ENCODE measurements around the gene COL17A1. TPM values are rescaled to one million over a fixed set of nuclear protein-coding genes. Genes with fewer than 3 reads are reported as not detected.
A peak's percentile ranks its signal among the peaks of the same experiment; 100 is the strongest.

Gene COL17A1
- total RNA-seq, 4 donors from 2014 or later, result 150 to 202 (median 191) TPM

DNA sequence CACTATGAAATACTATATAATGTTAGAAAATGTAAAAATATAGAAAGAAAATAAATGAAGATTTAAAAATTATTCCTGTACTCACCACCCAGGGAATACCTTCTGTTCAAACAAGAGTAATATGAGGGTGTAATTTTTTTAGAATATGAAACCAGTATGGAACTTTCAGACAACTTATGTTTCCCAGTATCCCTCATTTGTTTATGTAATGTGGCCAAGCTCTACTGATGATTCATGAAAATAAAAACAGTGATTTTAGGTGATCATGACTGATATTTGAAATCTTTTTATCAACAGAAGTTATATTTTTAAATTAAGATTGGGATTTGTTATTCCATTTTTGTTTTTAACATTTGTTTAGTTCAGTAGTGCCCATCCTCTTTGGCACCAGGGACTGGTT, 100.0 kb downstream of the COL17A1 start:
- DNase-seq, result no peak
- H3K27me3 ChIP-seq, result no peaks in the 10 kb centered on the region
- peaks cover 0 to under 1% (median 0%) of the 10 kb centered on the region in 3 donors for H3K36me3 ChIP-seq
- H3K27ac ChIP-seq, result peak overlapping the region in 1 of 4 donors; percentile 23
- no peak for TF ChIP-seq POLR2A (IDR thresholded peaks at IDR 0.05)
- TF ChIP-seq, protein P1, sequence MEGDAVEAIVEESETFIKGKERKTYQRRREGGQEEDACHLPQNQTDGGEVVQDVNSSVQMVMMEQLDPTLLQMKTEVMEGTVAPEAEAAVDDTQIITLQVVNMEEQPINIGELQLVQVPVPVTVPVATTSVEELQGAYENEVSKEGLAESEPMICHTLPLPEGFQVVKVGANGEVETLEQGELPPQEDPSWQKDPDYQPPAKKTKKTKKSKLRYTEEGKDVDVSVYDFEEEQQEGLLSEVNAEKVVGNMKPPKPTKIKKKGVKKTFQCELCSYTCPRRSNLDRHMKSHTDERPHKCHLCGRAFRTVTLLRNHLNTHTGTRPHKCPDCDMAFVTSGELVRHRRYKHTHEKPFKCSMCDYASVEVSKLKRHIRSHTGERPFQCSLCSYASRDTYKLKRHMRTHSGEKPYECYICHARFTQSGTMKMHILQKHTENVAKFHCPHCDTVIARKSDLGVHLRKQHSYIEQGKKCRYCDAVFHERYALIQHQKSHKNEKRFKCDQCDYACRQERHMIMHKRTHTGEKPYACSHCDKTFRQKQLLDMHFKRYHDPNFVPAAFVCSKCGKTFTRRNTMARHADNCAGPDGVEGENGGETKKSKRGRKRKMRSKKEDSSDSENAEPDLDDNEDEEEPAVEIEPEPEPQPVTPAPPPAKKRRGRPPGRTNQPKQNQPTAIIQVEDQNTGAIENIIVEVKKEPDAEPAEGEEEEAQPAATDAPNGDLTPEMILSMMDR (IDR thresholded peaks at IDR 0.05), result no peak
- H3K9me3 ChIP-seq, result no peaks in the 10 kb centered on the region
- H3K4me1 ChIP-seq, result peaks cover 0 to 76% (median 17%) of the 10 kb centered on the region in 3 donors
- intact Hi-C loops (cut with DNase I), result no loop called here
- no peak overlapping the region for H3K4me3 ChIP-seq

DNA sequence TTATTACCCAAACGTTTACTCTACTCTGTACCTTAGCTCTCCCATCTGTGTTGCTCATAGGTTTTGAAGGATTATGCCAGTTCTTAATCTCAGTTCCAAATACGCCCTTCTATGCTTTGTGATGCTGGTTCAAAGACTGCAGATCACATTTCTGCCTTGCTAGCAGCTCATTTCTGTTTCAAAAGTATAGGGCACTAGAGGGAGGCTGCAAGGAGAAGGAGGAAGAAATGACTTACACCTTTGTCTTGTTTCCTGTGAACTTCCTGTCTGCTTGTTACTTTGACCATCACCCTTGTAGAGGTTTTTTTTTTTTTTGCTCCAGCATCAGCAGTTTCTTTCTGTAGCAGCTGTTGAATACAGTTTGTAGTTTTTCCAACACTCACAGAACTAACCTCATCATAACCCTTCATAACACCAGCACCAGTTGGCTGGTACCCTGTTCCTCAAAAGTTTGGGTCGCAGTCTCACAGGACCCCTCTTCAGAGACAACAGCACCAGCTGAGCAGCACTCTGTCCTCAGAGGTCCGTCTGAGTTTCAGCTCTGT, 102.2 kb downstream of the COL17A1 start:
- intact Hi-C loops (cut with DNase I), result no loop called here
- H3K27ac ChIP-seq, result peak overlapping the region in 2 of 4 donors; percentile 13 to 53

DNA sequence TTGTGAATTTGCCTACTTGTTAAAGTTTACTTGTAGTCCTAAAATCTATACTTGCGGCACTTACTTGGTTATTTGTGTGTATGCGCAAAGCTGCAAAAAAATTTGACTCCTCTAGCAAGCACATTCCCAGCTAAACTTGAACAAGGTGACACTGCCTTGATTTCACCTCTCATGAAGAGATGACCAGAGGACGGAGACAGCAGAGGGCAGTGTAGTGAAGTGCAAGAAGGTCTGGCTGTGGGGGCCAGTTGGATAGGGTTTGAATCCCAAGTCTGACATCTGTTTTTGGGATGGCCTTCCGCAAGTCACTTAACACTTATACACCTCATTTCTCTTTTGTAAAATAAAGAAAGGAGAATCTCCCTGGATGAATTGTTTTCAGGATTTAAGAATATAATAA, 103.0 kb downstream of the COL17A1 start:
- DNase-seq, result no peak
- peaks cover 0 to 67% (median 14%) of the 10 kb centered on the region in 3 donors for H3K4me1 ChIP-seq
- intact Hi-C loops (cut with DNase I), result no loop called here

More for the DNA sequence above, 102.2 kb downstream of the COL17A1 start:
- H3K27me3 ChIP-seq, result no peaks in the 10 kb centered on the region
- DNase-seq, result no peak
- no peak overlapping the region for H3K4me3 ChIP-seq
- H3K9me3 ChIP-seq, result no peaks in the 10 kb centered on the region
- TF ChIP-seq, protein P1 (IDR thresholded peaks at IDR 0.05), result no peak
- no peak for TF ChIP-seq POLR2A (IDR thresholded peaks at IDR 0.05)
- peaks cover 0 to 73% (median 14%) of the 10 kb centered on the region in 3 donors for H3K4me1 ChIP-seq
- H3K36me3 ChIP-seq, result no peaks in the 10 kb centered on the region
- 26 to 42% methylated on average over 4 of the region's 4 CpGs for WGBS, 2 donors

More for the DNA sequence above, 103.0 kb downstream of the COL17A1 start:
- H3K27me3 ChIP-seq, result no peaks in the 10 kb centered on the region
- no peaks in the 10 kb centered on the region for H3K9me3 ChIP-seq
- no peak for TF ChIP-seq POLR2A (IDR thresholded peaks at IDR 0.05)
- TF ChIP-seq, protein P1 (IDR thresholded peaks at IDR 0.05), result no peak
- H3K27ac ChIP-seq, result no peak overlapping the region
- H3K4me3 ChIP-seq, result no peak overlapping the region
- no peaks in the 10 kb centered on the region for H3K36me3 ChIP-seq
- 96 to 98% methylated on average over 4 of the region's 4 CpGs for WGBS, 2 donors

Other genes starting within 250 kb of the COL17A1 start
- gene SH3PXD2A, start 230.3 kb downstream of the COL17A1 start, total RNA-seq, result 10 to 100 TPM; 25.1 to 57.8 (median 42.7) TPM
- 10 to 100 TPM; 20.4 to 52.8 (median 32.5) TPM for gene STN1, start 167.7 kb downstream of the COL17A1 start, total RNA-seq
- 100 to 1,000 TPM in 1 of 4 donors, 10 to 100 TPM in 3; 68.1 to 120 (median 80.4) TPM for gene SLK, start 118.7 kb downstream of the COL17A1 start, total RNA-seq
- 1 to 10 TPM; 2.7 to 9.3 (median 6.3) TPM for gene SFR1, start 36.3 kb upstream of the COL17A1 start, total RNA-seq
- gene CFAP43, start 146.5 kb upstream of the COL17A1 start, total RNA-seq, result under 1 TPM in 2 of 4 donors, not detected in 2; 0.19 to 0.38 TPM
- 100 to 1,000 TPM in 1 of 4 donors, 10 to 100 TPM in 3; 43.8 to 115 (median 78.0) TPM for gene GSTO1, start 169.0 kb upstream of the COL17A1 start, total RNA-seq
- gene GSTO2, start 183.3 kb upstream of the COL17A1 start, total RNA-seq, result 10 to 100 TPM in 2 of 4 donors, 1 to 10 TPM in 2; 6.1 to 20.6 (median 13.8) TPM